NCI-H2196 (cell line): ENCODE data around the gene ZFP36.
"Not testable (repeated sequence)": the region's sequence is repeated elsewhere in the genome, so short reads cannot be mapped to it uniquely, and the experiment has no call there.

Experiments
- DNase-seq: peaks from one replicate; lab custom pipeline; 2025; ENCODE audit not compliant: unreplicated experiment; lab: John Stamatoyannopoulos, UW

The ZFP36 gene

GRCh38 chr19:39435499-39436349 is 29.1 kb downstream of the ZFP36 start, which contains the start of gene RPS16:
Gene RPS16 (minus strand): TSS chr19:39435949. CDS start chr19:39435895, 54 bp downstream.
- DNase-seq: peak; percentile 98

- DNase-seq: no peak
These were observed 29.7 kb downstream of the ZFP36 start for GRCh38 chr19:39436350-39436716.

- no peak for DNase-seq
These were observed 31.8 kb downstream of the ZFP36 start for GRCh38 chr19:39438270-39438934.

GRCh38 chr19:39444598-39445195 is 38.0 kb downstream of the ZFP36 start:
- no peak for DNase-seq

- peak; percentile 97 for DNase-seq
These were observed 38.8 kb downstream of the ZFP36 start, which contains the start of gene SUPT5H for GRCh38 chr19:39445196-39446111. Gene SUPT5H (plus strand): TSS chr19:39445582. CDS start chr19:39445891, 309 bp downstream.

GRCh38 chr19:39446365-39447084 is 39.9 kb downstream of the ZFP36 start:
- no peak for DNase-seq

- DNase-seq: no peak
These were observed 41.6 kb downstream of the ZFP36 start for GRCh38 chr19:39448271-39448670.

GRCh38 chr19:39449116-39449797 is 42.6 kb downstream of the ZFP36 start:
- DNase-seq: no peak

GRCh38 chr19:39451257-39451656 is 44.6 kb downstream of the ZFP36 start:
- DNase-seq: not testable (repeated sequence)
